Measurements from ENCODE around the gene NCAPD3.

DNA sequence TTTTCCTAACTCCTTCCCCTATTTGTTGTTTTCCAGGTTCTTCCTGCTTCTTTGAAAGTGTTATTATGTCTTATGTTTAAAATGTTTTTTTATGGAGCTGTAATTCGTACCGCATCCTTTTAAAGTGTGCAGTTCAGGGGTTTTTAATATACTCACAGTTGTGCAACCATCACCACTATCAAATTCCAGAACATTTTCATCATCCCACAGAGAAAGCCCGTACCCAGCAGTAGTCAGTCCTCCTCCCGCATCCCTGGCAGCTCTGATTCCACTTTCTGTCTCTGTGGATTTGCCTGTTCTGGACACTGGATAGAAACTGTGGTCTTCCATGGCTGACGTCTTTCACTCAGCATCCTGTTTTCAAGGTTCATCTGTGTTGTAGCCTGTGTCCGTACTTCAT is 81.2 kb downstream of the NCAPD3 start:
- TF ChIP-seq EZH2phosphoT487 (IDR thresholded peaks at IDR 0.05; ENCODE audit: insufficient read depth, low read depth): no peak
- TF ChIP-seq EZH2 (IDR thresholded peaks at IDR 0.05; ENCODE audit: insufficient read depth, poor library complexity, severe bottlenecking): no peak

Data from GM23248 (cell line).